B cell (primary cell): ENCODE measurements around the gene AQP11. TPM values are rescaled to one million over a fixed set of nuclear protein-coding genes. Genes with fewer than 3 reads are reported as not detected.

Experiments
- ATAC-seq: fragments of 200-7000 bp; cut with Tn5 transposase; one replicate; pipeline ENCODE4 v1.10.0; 2021; ENCODE audit warnings: low read depth, mild to moderate bottlenecking, moderate number of reproducible peaks, moderate library complexity
- CTCF ChIA-PET: fragments of 350-600 bp; sonication (Branson Sonifier 250); formaldehyde crosslinking; loops from one replicate; lab custom pipeline; 2021; ENCODE audit warnings: antibody characterized with exemption, inconsistent platforms; lab: Charles Lee
- POLR2A ChIA-PET: fragments of 350-600 bp; sonication (Branson Sonifier 250); formaldehyde crosslinking; loops from one replicate; lab custom pipeline; 2021; ENCODE audit warnings: antibody characterized with exemption; lab: Charles Lee
- DNase-seq: peaks from one replicate; pipeline ENCODE4 v3.0.0; 2013
- H2AFZ ChIP-seq: 2 replicates; pipeline ENCODE4 v1.6.1; 2012; ENCODE audit warnings: mild to moderate bottlenecking, low read depth, low read length; ENCODE audit not compliant: insufficient read depth, poor library complexity, severe bottlenecking
- H3K27ac ChIP-seq, 2 donors: 1 replicate in 1 of 2; 2 replicates in 1 of 2; pipeline ENCODE4 v1.5.1; 2012 to 2013; ENCODE audit warnings: low read length in 2 of 2, mild to moderate bottlenecking in 2 of 2, moderate library complexity in 1 of 2
- H3K27me3 ChIP-seq, 4 experiments: fragments of 200-600 bp in 1 of 4; sonication (generic) in 1 of 4; replicated peaks in 1 of 4; 1 replicate in 2 of 4; 2 replicates in 2 of 4; pipeline versions ENCODE4 v1.6.1 to v1.7.0; 2013 to 2016; ENCODE audit warnings: low read length in 3 of 4, mild to moderate bottlenecking in 2 of 4, mixed read lengths in 1 of 4, moderate library complexity in 1 of 4; ENCODE audit not compliant: insufficient read depth in 4 of 4, control insufficient read depth in 3 of 4; ENCODE audit errors: control extremely low read depth in 1 of 4
- H3K36me3 ChIP-seq, 2 experiments: replicated peaks in 1 of 2; 1 replicate in 1 of 2; 2 replicates in 1 of 2; pipeline versions ENCODE4 v1.6.1 to v1.7.1; 2013; ENCODE audit warnings: low read length in 1 of 2; ENCODE audit not compliant: insufficient read depth in 2 of 2, control insufficient read depth in 1 of 2; ENCODE audit errors: control extremely low read depth in 1 of 2, extremely low read depth in 1 of 2
- H3K4me1 ChIP-seq, 2 donors: fragments of 200-600 bp in 1 of 2; sonication (generic) in 1 of 2; 1 replicate in 1 of 2; 2 replicates in 1 of 2; pipeline versions ENCODE4 v1.5.1 to v1.6.1; 2013 to 2017; ENCODE audit warnings: low read length in 2 of 2; ENCODE audit not compliant: control insufficient read depth in 2 of 2, insufficient read depth in 2 of 2
- H3K4me2 ChIP-seq: replicated peaks from 2 replicates; pipeline ENCODE3; 2012; ENCODE audit warnings: mild to moderate bottlenecking, low read depth, low read length; ENCODE audit not compliant: poor library complexity, severe bottlenecking
- H3K4me3 ChIP-seq, 5 experiments: fragments of 200-600 bp in 1 of 5; sonication (generic) in 1 of 5; 1 replicate in 3 of 5; 2 replicates in 2 of 5; pipeline versions ENCODE4 v1.5.1 to v1.7.0; 2011 to 2016; ENCODE audit warnings: low read length in 4 of 5, mild to moderate bottlenecking in 4 of 5, low read depth in 2 of 5, control low read depth in 1 of 5, moderate library complexity in 1 of 5; ENCODE audit not compliant: insufficient read depth in 1 of 5; ENCODE audit errors: control extremely low read depth in 1 of 5, extremely low read depth in 1 of 5
- H3K79me2 ChIP-seq: fragments of 200-600 bp; sonication (generic); one replicate; pipeline ENCODE4 v1.6.0; 2016; ENCODE audit warnings: low read length; ENCODE audit not compliant: control insufficient read depth, insufficient read depth
- H3K9ac ChIP-seq: fragments of 200-600 bp; sonication (generic); 2 replicates; pipeline ENCODE4 v1.6.1; 2017; ENCODE audit warnings: mild to moderate bottlenecking, low read length, moderate library complexity
- H3K9me3 ChIP-seq, 3 donors: one replicate each; pipeline versions ENCODE4 v1.6.1 to v1.7.1; 2013; ENCODE audit warnings: low read length in 2 of 3; ENCODE audit not compliant: control insufficient read depth in 2 of 3, insufficient read depth in 1 of 3; ENCODE audit errors: control extremely low read depth in 1 of 3
- H4K20me1 ChIP-seq: 2 replicates; pipeline ENCODE4 v1.6.0; 2012; ENCODE audit warnings: mild to moderate bottlenecking, low read length; ENCODE audit not compliant: insufficient read depth, control insufficient read depth, poor library complexity, severe bottlenecking
- H3K27ac Mint-ChIP-seq: one replicate; pipeline ENCODE4 v1.8.0; 2021; ENCODE audit warnings: mixed read lengths
- H3K27me3 Mint-ChIP-seq: one replicate; pipeline ENCODE4 v1.8.0; 2021; ENCODE audit warnings: mixed read lengths
- H3K4me1 Mint-ChIP-seq: one replicate; pipeline ENCODE4 v1.8.0; 2021; ENCODE audit warnings: mixed read lengths
- H3K4me3 Mint-ChIP-seq: one replicate; pipeline ENCODE4 v1.8.0; 2021; ENCODE audit warnings: mixed read lengths
- H3K9me3 Mint-ChIP-seq: one replicate; pipeline ENCODE4 v1.8.0; 2022; ENCODE audit warnings: mixed read lengths; ENCODE audit not compliant: insufficient read depth
- EZH2 ChIP-seq: IDR thresholded peaks from 2 replicates; pipeline ENCODE4 v1.6.1; 2012; ENCODE audit warnings: borderline replicate concordance, low read depth, mild to moderate bottlenecking, moderate library complexity, low read length; ENCODE audit not compliant: insufficient read depth, poor library complexity, severe bottlenecking
- WGBS: methylation state at CpG from one replicate; pipeline ENCODE4 v1.1.5; 2013; ENCODE audit warnings: missing lambda C conversion rate; ENCODE audit not compliant: insufficient coverage; 5-methylcytosine and 5-hydroxymethylcytosine counted together
- intact Hi-C: fragments of 100-400 bp; cut with micrococcal nuclease; formaldehyde crosslinking; loops from one replicate; pipeline ENCODE4 v1.10.0; 2022
- polyA plus RNA-seq: library from polyadenylated mRNA; depleted of rRNA; stranded (reverse); fragments of >200 nt; gene quantifications from 2 replicates; pipeline ENCODE4 v1.2.3, GENCODE V29; 2012
- total RNA-seq, 2 donors: library from RNA; stranded (reverse); fragments of 120-200 nt in 1 of 2; gene quantifications; 1 replicate in 1 of 2; 2 replicates in 1 of 2; pipeline versions ENCODE4 v1.2.3 to v1.2.4, GENCODE V29; 2013 to 2022
- TF ChIP-seq, protein P1 (sequence below): fragments of 200-600 bp; IDR thresholded peaks from one replicate; pipeline ENCODE4 v1.8.0; 2022; ENCODE audit warnings: antibody characterized with exemption, mild to moderate bottlenecking

AQP11 gene
- total and polyA plus RNA-seq, 2 donors (not counting 1 experiment from before 2014, with no cell fraction given), result 0.19 to 0.47 TPM

DNA sequence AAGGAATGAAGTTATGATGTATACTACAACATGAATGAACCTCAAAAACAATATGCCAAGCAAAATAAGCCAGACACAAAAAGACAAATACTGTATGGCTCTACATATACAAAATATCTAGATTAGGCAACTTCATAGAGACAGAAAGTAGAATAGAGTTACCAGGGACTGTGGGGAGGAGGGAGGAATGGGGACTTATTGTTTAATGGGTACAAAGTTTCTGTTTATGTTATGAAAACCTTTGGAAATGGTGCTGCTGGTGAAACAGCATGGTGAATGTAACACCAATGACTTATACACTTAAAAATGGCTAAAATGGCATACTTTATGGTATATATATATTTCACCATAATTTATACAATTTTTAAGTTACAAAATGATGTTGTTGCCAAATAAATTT, 4.1 kb downstream of the AQP11 start:
- H3K27me3 Mint-ChIP-seq, result no peaks in the 10 kb centered on the region
- DNase-seq, result no peak
- ChIA-PET CTCF (no interaction called here), POLR2A (no interaction called here)
- Histone ChIP-seq H3K4me2 (no peak overlapping the region), H4K20me1 (no peaks in the 10 kb centered on the region), H3K27me3 (no peaks in the 10 kb centered on the region), H3K9me3 (no peaks in the 10 kb centered on the region), H3K4me3 (no peak overlapping the region), H3K9ac (no peak overlapping the region), H3K4me1 (peaks cover under 1 to 10% of the 10 kb centered on the region in 2 donors), H3K36me3 (no peaks in the 10 kb centered on the region), H3K79me2 (no peaks in the 10 kb centered on the region), H3K27ac (no peak overlapping the region), H2AFZ (no peak overlapping the region)
- no peak overlapping the region for H3K27ac Mint-ChIP-seq
- no peaks in the 10 kb centered on the region for H3K9me3 Mint-ChIP-seq
- H3K4me1 Mint-ChIP-seq, result peaks cover 13% of the 10 kb centered on the region
- TF ChIP-seq, protein P1, sequence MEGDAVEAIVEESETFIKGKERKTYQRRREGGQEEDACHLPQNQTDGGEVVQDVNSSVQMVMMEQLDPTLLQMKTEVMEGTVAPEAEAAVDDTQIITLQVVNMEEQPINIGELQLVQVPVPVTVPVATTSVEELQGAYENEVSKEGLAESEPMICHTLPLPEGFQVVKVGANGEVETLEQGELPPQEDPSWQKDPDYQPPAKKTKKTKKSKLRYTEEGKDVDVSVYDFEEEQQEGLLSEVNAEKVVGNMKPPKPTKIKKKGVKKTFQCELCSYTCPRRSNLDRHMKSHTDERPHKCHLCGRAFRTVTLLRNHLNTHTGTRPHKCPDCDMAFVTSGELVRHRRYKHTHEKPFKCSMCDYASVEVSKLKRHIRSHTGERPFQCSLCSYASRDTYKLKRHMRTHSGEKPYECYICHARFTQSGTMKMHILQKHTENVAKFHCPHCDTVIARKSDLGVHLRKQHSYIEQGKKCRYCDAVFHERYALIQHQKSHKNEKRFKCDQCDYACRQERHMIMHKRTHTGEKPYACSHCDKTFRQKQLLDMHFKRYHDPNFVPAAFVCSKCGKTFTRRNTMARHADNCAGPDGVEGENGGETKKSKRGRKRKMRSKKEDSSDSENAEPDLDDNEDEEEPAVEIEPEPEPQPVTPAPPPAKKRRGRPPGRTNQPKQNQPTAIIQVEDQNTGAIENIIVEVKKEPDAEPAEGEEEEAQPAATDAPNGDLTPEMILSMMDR, result no peak
- no peak for TF ChIP-seq EZH2
- intact Hi-C loops, result no loop called here
- ATAC-seq, result no peak
- H3K4me3 Mint-ChIP-seq, result no peak overlapping the region

DNA sequence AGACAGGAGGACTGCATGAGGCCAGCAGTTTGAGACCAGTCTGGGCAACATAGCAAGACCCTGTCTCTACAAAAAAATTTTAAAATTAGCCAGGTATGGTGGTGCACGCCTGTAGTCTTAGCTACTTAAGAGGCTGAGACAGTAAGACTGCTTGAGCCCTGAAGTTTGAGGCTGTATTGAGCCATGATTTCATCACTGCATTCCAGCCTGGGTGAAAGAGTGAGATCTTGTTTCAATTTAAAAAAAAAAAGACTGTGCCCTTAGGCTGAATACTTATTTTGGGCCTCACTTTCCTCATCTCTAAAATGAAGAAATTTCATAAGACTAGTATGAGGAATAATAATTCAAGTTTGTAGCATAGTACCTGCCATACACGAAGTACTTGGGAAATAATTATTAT, 6.9 kb downstream of the AQP11 start:
- intact Hi-C loops, result no loop called here
- WGBS, result no CpG with 5 or more reads among the region's 2 CpGs

More for the DNA sequence above, 6.9 kb downstream of the AQP11 start:
- H3K4me1 ChIP-seq, result no peaks in the 10 kb centered on the region
- no peaks in the 10 kb centered on the region for H3K27me3 ChIP-seq
- no peak overlapping the region for H3K9ac ChIP-seq
- H3K79me2 ChIP-seq, result no peaks in the 10 kb centered on the region
- H4K20me1 ChIP-seq, result no peaks in the 10 kb centered on the region
- Mint-ChIP-seq H3K4me1 (no peaks in the 10 kb centered on the region), H3K27ac (no peak overlapping the region), H3K27me3 (no peaks in the 10 kb centered on the region), H3K9me3 (no peaks in the 10 kb centered on the region), H3K4me3 (no peak overlapping the region)
- H2AFZ ChIP-seq, result no peak overlapping the region
- no peak overlapping the region for H3K4me3 ChIP-seq
- DNase-seq (no peak), ATAC-seq (no peak)
- H3K27ac ChIP-seq, result no peak overlapping the region
- no peak for TF ChIP-seq EZH2
- TF ChIP-seq, protein P1, result no peak
- peaks cover 0 to 2% of the 10 kb centered on the region in 2 experiments for H3K36me3 ChIP-seq
- no peaks in the 10 kb centered on the region for H3K9me3 ChIP-seq
- CTCF ChIA-PET, result no interaction called here
- POLR2A ChIA-PET, result no interaction called here
- H3K4me2 ChIP-seq, result no peak overlapping the region
